WTC11 (cell line): ENCODE data around the gene PRSS23. TPM values are rescaled to one million over a fixed set of nuclear protein-coding genes. Genes with fewer than 3 reads are reported as not detected.

Experiments
- ATAC-seq: fragments of 200-7000 bp; cut with Tn5 transposase; 2 replicates; pipeline ENCODE4 v1.10.0; 2021; ENCODE audit warnings: mild to moderate bottlenecking, moderate library complexity
- CTCF ChIA-PET: fragments of 300-600 bp; sonication (Branson Sonifier 250); formaldehyde crosslinking; loops from one replicate; lab custom pipeline; 2021; ENCODE audit warnings: antibody characterized with exemption; lab: Charles Lee
- POLR2A ChIA-PET: fragments of 350-600 bp; sonication (Branson Sonifier 250); formaldehyde crosslinking; loops from one replicate; lab custom pipeline; 2021; ENCODE audit warnings: antibody characterized with exemption; lab: Charles Lee
- DNase-seq: peaks from one replicate; pipeline ENCODE4 v3.0.0; 2021; ENCODE audit warnings: low spot score
- H3K27ac Mint-ChIP-seq: 2 replicates; pipeline ENCODE4 v1.8.0; 2021; ENCODE audit warnings: mixed read lengths
- H3K27me3 Mint-ChIP-seq: 2 replicates; pipeline ENCODE4 v1.8.0; 2021; ENCODE audit warnings: low read depth, mild to moderate bottlenecking, moderate library complexity, mixed read lengths
- H3K36me3 Mint-ChIP-seq: 2 replicates; pipeline ENCODE4 v1.8.0; 2021; ENCODE audit warnings: mixed read lengths
- H3K4me1 Mint-ChIP-seq: 2 replicates; pipeline ENCODE4 v1.8.0; 2022; ENCODE audit warnings: mixed read lengths
- H3K4me3 Mint-ChIP-seq: 2 replicates; pipeline ENCODE4 v1.8.0; 2021; ENCODE audit warnings: mild to moderate bottlenecking, moderate library complexity, mixed read lengths
- H3K9me3 Mint-ChIP-seq: 2 replicates; pipeline ENCODE4 v1.8.0; 2021; ENCODE audit warnings: mixed read lengths
- ESRRA ChIP-seq: sonication (generic); formaldehyde crosslinking; IDR thresholded peaks from 2 replicates; pipeline ENCODE4 v1.8.1; 2022; ENCODE audit warnings: mild to moderate bottlenecking, missing genetic modification reagents, borderline replicate concordance
- FOXP1 ChIP-seq: sonication (generic); formaldehyde crosslinking; IDR thresholded peaks from 2 replicates; pipeline ENCODE4 v1.8.0; 2022; ENCODE audit warnings: missing genetic modification reagents, mild to moderate bottlenecking, moderate library complexity, borderline replicate concordance
- HMGA2 ChIP-seq: fragments of 250-450 bp; sonication (Bioruptor Pico); IDR thresholded peaks from 2 replicates; pipeline ENCODE4 v1.4.0; 2021; ENCODE audit warnings: mild to moderate bottlenecking, moderate library complexity
- NR1H2 ChIP-seq: sonication (generic); formaldehyde crosslinking; IDR thresholded peaks from 2 replicates; pipeline ENCODE4 v1.9.0; 2021; ENCODE audit warnings: mild to moderate bottlenecking, moderate library complexity, missing genetic modification reagents
- SMAD3 ChIP-seq: sonication (generic); formaldehyde crosslinking; IDR thresholded peaks from 2 replicates; pipeline ENCODE4 v1.8.0; 2022; ENCODE audit warnings: missing genetic modification reagents, mild to moderate bottlenecking, borderline replicate concordance
- SMAD4 ChIP-seq: sonication (generic); formaldehyde crosslinking; IDR thresholded peaks from 2 replicates; pipeline ENCODE4 v1.8.0; 2022; ENCODE audit warnings: mild to moderate bottlenecking, missing genetic modification reagents
- STAT6 ChIP-seq: sonication (generic); formaldehyde crosslinking; conservative IDR thresholded peaks from 2 replicates; pipeline ENCODE4 v1.8.1; 2023; ENCODE audit warnings: mild to moderate bottlenecking, low read depth, missing genetic modification reagents, moderate library complexity
- ZNF232 ChIP-seq: sonication (generic); formaldehyde crosslinking; IDR thresholded peaks from 2 replicates; pipeline ENCODE4 v1.8.0; 2022; ENCODE audit warnings: mild to moderate bottlenecking, missing genetic modification reagents
- ZNF317 ChIP-seq: sonication (generic); formaldehyde crosslinking; IDR thresholded peaks from 2 replicates; pipeline ENCODE4 v1.8.1; 2023; ENCODE audit warnings: low read depth, mild to moderate bottlenecking, moderate library complexity, missing genetic modification reagents, borderline replicate concordance
- ZNF396 ChIP-seq: fragments of 250-450 bp; sonication (Bioruptor Pico); IDR thresholded peaks from 2 replicates; pipeline ENCODE4 v1.8.0; 2021; ENCODE audit warnings: mild to moderate bottlenecking, moderate library complexity, borderline replicate concordance
- ZNF425 ChIP-seq: fragments of 250-450 bp; sonication (Bioruptor Pico); conservative IDR thresholded peaks from 2 replicates; pipeline ENCODE4 v1.9.0; 2021; ENCODE audit warnings: mild to moderate bottlenecking
- ZNF512 ChIP-seq: sonication (generic); formaldehyde crosslinking; IDR thresholded peaks from 2 replicates; pipeline ENCODE4 v1.8.1; 2022; ENCODE audit warnings: missing genetic modification reagents, borderline replicate concordance
- ZNF671 ChIP-seq: fragments of 250-450 bp; sonication (Bioruptor Pico); IDR thresholded peaks from 2 replicates; pipeline ENCODE4 v1.8.0; 2021; ENCODE audit warnings: mild to moderate bottlenecking
- total RNA-seq: library from RNA; stranded (reverse); gene quantifications from 3 replicates; pipeline ENCODE4 v1.2.3, GENCODE V29; 2021
- TF ChIP-seq, protein P1 (sequence below): fragments of 250-450 bp; sonication (Bioruptor Pico); IDR thresholded peaks from 2 replicates; pipeline ENCODE4 v1.9.0; 2021; ENCODE audit warnings: mild to moderate bottlenecking, borderline replicate concordance
- TF ChIP-seq, protein P2 (sequence below): sonication (generic); formaldehyde crosslinking; IDR thresholded peaks from 2 replicates; pipeline ENCODE4 v1.8.0; 2022; ENCODE audit warnings: mild to moderate bottlenecking, missing genetic modification reagents
- TF ChIP-seq, protein P3 (sequence below): fragments of 250-450 bp; sonication (Bioruptor Pico); IDR thresholded peaks from 2 replicates; pipeline ENCODE4 v1.8.0; 2021; ENCODE audit warnings: mild to moderate bottlenecking
- TF ChIP-seq, protein P4 (sequence below): fragments of 250-450 bp; sonication (Bioruptor Pico); IDR thresholded peaks from 2 replicates; pipeline ENCODE4 v1.9.0; 2021; ENCODE audit warnings: mild to moderate bottlenecking

The PRSS23 gene
- total RNA-seq, 1 experiment from 2014 or later = 4.2 TPM

DNA sequence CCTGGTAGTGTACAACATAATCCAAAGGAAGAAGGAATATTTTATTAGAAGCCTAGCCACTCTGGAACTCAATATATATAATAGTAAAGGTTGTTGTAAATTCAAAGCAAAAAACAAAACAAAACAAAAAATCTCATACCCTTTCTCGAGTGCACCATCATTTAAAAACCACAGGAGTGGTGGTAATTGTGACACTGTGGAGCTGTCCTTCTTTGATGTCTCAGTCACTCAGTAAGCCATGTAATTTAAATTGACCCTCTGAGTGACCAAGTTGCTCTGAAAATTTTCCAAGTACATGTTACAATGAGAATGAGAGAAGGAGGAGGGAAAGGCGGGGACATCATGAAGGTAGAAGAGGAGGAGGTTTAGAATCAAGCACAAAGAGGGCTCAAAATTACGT is 6.6 kb downstream of the PRSS23 start (continued):
- TF ChIP-seq ZNF425 (no peak), SMAD4 (CRISPR knock-in tag) (no peak)
- TF ChIP-seq, protein P1, sequence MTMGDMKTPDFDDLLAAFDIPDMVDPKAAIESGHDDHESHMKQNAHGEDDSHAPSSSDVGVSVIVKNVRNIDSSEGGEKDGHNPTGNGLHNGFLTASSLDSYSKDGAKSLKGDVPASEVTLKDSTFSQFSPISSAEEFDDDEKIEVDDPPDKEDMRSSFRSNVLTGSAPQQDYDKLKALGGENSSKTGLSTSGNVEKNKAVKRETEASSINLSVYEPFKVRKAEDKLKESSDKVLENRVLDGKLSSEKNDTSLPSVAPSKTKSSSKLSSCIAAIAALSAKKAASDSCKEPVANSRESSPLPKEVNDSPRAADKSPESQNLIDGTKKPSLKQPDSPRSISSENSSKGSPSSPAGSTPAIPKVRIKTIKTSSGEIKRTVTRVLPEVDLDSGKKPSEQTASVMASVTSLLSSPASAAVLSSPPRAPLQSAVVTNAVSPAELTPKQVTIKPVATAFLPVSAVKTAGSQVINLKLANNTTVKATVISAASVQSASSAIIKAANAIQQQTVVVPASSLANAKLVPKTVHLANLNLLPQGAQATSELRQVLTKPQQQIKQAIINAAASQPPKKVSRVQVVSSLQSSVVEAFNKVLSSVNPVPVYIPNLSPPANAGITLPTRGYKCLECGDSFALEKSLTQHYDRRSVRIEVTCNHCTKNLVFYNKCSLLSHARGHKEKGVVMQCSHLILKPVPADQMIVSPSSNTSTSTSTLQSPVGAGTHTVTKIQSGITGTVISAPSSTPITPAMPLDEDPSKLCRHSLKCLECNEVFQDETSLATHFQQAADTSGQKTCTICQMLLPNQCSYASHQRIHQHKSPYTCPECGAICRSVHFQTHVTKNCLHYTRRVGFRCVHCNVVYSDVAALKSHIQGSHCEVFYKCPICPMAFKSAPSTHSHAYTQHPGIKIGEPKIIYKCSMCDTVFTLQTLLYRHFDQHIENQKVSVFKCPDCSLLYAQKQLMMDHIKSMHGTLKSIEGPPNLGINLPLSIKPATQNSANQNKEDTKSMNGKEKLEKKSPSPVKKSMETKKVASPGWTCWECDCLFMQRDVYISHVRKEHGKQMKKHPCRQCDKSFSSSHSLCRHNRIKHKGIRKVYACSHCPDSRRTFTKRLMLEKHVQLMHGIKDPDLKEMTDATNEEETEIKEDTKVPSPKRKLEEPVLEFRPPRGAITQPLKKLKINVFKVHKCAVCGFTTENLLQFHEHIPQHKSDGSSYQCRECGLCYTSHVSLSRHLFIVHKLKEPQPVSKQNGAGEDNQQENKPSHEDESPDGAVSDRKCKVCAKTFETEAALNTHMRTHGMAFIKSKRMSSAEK (CRISPR knock-in tag) = no peak

- POLR2A ChIA-PET = no interaction called here
- ATAC-seq = no peak
- Mint-ChIP-seq H3K27me3 (peaks cover 2% of the 10 kb centered on the region), H3K4me3 (no peak overlapping the region), H3K36me3 (no peaks in the 10 kb centered on the region), H3K27ac (no peak overlapping the region), H3K9me3 (no peaks in the 10 kb centered on the region), H3K4me1 (peaks cover 25% of the 10 kb centered on the region)
- DNase-seq = no peak
- TF ChIP-seq ZNF232 (CRISPR knock-in tag) (no peak), FOXP1 (CRISPR knock-in tag) (no peak), ZNF512 (CRISPR knock-in tag) (no peak)
- CTCF ChIA-PET = interaction anchor here (1.5 kb wide), 1 partner anchor 199 kb away, joined by 5 read pairs; no protein-coding TSS in a partner anchor
These were observed 7.0 kb downstream of the PRSS23 start for GRCh38 chr11:86807360-86807759.

DNA sequence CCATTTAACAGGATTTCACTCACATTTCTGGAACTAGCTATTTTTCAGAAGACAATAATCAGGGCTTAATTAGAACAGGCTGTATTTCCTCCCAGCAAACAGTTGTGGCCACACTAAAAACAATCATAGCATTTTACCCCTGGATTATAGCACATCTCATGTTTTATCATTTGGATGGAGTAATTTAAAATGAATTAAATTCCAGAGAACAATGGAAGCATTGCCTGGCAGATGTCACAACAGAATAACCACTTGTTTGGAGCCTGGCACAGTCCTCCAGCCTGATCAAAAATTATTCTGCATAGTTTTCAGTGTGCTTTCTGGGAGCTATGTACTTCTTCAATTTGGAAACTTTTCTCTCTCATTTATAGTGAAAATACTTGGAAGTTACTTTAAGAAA is 9.2 kb downstream of the PRSS23 start:
- Mint-ChIP-seq H3K27me3 (no peaks in the 10 kb centered on the region; the same call in 1 of the 2 replicates), H3K4me3 (no peak overlapping the region), H3K9me3 (no peaks in the 10 kb centered on the region), H3K36me3 (no peaks in the 10 kb centered on the region), H3K4me1 (peaks cover 20% of the 10 kb centered on the region), H3K27ac (no peak overlapping the region)
- DNase-seq = no peak
- TF ChIP-seq HMGA2 (CRISPR knock-in tag) (no peak), NR1H2 (CRISPR knock-in tag) (no peak), ZNF671 (CRISPR knock-in tag) (no peak), ZNF317 (no peak), SMAD4 (CRISPR knock-in tag) (no peak), ESRRA (CRISPR knock-in tag) (no peak), ZNF396 (no peak), ZNF232 (CRISPR knock-in tag) (no peak), SMAD3 (CRISPR knock-in tag) (no peak), STAT6 (CRISPR knock-in tag) (no peak)
- TF ChIP-seq, protein P2, sequence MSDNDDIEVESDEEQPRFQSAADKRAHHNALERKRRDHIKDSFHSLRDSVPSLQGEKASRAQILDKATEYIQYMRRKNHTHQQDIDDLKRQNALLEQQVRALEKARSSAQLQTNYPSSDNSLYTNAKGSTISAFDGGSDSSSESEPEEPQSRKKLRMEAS (CRISPR knock-in tag) = no peak
- TF ChIP-seq, protein P3, sequence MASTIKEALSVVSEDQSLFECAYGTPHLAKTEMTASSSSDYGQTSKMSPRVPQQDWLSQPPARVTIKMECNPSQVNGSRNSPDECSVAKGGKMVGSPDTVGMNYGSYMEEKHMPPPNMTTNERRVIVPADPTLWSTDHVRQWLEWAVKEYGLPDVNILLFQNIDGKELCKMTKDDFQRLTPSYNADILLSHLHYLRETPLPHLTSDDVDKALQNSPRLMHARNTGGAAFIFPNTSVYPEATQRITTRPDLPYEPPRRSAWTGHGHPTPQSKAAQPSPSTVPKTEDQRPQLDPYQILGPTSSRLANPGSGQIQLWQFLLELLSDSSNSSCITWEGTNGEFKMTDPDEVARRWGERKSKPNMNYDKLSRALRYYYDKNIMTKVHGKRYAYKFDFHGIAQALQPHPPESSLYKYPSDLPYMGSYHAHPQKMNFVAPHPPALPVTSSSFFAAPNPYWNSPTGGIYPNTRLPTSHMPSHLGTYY (CRISPR knock-in tag) = no peak
- TF ChIP-seq, protein P4, sequence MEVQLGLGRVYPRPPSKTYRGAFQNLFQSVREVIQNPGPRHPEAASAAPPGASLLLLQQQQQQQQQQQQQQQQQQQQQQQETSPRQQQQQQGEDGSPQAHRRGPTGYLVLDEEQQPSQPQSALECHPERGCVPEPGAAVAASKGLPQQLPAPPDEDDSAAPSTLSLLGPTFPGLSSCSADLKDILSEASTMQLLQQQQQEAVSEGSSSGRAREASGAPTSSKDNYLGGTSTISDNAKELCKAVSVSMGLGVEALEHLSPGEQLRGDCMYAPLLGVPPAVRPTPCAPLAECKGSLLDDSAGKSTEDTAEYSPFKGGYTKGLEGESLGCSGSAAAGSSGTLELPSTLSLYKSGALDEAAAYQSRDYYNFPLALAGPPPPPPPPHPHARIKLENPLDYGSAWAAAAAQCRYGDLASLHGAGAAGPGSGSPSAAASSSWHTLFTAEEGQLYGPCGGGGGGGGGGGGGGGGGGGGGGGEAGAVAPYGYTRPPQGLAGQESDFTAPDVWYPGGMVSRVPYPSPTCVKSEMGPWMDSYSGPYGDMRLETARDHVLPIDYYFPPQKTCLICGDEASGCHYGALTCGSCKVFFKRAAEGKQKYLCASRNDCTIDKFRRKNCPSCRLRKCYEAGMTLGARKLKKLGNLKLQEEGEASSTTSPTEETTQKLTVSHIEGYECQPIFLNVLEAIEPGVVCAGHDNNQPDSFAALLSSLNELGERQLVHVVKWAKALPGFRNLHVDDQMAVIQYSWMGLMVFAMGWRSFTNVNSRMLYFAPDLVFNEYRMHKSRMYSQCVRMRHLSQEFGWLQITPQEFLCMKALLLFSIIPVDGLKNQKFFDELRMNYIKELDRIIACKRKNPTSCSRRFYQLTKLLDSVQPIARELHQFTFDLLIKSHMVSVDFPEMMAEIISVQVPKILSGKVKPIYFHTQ (CRISPR knock-in tag) = no peak
- CTCF ChIA-PET = interaction anchor here (1.1 to 1.3 kb wide), 2 partner anchors 201 to 238 kb away, joined by 4 read pairs; no protein-coding TSS in a partner anchor
- POLR2A ChIA-PET = no interaction called here
- ATAC-seq = no peak
